AG09309 (cell line): ENCODE data around the gene HMGXB3.

ENCODE experiments used
- DNase-seq: peaks from one replicate; pipeline ENCODE4 v3.0.0-alpha.2; 2010; ENCODE audit warnings: low read depth
- H3K4me3 ChIP-seq: 2 replicates; pipeline ENCODE4 v1.5.1; 2011; ENCODE audit warnings: mild to moderate bottlenecking, low read depth, low read length, moderate library complexity; ENCODE audit not compliant: control insufficient read depth
- CTCF ChIP-seq: IDR thresholded peaks from 2 replicates; pipeline ENCODE4 v1.5.1; 2011; ENCODE audit warnings: mild to moderate bottlenecking, low read depth, low read length, inconsistent platforms; ENCODE audit not compliant: insufficient read depth, control insufficient read depth; ENCODE audit errors: missing control alignments

The HMGXB3 gene

GRCh38 chr5:150033334-150033733 lies 32.8 kb downstream of the HMGXB3 start:
- no peak for DNase-seq
- no peak overlapping the region for H3K4me3 ChIP-seq
- TF ChIP-seq CTCF: no peak

DNA sequence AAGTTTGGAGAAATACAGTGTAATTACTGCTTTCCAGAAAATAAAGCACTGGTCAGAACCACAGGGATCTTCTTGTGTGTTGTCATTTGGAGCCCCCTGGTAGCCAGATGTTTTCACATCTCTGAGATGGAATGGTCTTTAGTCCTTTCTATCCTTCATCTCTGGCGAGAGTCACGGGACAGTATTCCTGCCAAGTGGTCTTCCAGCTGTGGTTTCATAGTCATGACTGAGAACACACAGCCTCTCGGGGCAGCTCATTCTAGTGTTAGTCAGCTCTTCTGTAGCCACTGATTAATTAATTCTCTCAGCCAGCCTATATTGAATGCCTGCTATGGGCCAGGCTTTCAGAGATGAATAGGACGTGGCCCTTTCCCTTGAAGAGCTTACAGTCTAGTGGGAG lies 34.1 kb downstream of the HMGXB3 start:
- no peak overlapping the region for H3K4me3 ChIP-seq
- no peak for TF ChIP-seq CTCF
- peak; percentile 63 for DNase-seq

- no peak for TF ChIP-seq CTCF
- no peak for DNase-seq
- H3K4me3 ChIP-seq: no peak overlapping the region
Observed at GRCh38 chr5:150035139-150035895, 34.8 kb downstream of the HMGXB3 start.

DNA sequence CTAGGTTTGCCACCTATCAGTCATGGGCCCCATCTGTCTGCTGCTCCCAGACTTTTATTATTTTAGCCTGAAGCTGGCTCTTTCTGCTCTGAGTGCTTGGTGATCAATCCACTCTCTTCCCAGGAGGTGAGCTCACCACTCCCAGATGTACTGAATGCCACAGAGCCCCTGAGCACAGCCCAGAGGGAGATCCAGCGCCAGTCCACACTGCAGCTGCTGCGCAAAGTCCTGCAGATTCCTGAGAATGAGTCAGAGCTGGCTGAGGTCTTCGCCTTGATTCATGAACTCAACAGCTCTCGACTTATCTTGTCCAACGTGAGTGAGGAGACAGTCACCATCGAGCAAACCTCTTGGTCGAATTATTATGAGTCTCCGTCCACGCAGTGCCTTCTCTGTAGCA lies 36.0 kb downstream of the HMGXB3 start:
- TF ChIP-seq CTCF: no peak
- peak; percentile 93 for DNase-seq
- no peak overlapping the region for H3K4me3 ChIP-seq

DNA sequence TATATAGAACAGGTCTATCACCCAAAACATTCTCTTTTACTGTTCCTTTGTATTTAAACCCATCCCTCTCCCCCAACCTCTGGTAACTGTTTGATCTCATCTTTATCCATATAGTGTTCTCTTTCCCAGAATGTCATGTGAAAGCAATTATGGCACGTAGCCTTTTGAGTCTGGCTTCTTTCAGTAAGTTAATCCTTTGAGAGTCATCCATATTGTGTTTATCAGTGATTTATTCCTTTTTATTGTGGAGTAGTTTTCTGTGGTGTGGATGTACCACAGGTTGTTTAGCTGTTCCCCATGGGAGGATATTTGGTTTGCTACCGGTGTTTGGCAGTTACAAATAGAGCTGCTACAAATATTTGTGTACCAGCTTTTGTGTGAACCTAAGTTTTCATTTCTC lies 38.0 kb downstream of the HMGXB3 start:
- DNase-seq: no peak
- no peak overlapping the region for H3K4me3 ChIP-seq
- TF ChIP-seq CTCF: no peak

DNA sequence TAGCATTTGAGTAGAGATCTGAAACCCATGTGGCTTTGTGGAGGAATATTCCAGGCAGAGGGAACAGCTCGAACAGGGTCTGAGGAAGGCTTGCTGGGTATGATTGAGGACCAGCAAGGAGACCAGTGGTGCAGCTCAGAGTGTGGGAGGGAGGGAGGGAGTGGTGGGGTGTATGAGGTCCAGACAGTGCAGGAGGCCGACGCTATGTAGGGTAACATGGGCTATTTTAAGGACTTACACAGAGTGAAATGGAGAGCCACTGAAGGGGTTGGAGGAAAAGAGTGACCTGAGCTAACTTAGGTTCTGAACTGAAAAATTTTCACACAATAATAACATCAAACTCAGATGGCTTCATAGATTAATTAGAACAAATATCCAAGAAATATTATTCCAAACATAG lies 41.9 kb downstream of the HMGXB3 start:
- H3K4me3 ChIP-seq: no peak overlapping the region
- no peak for TF ChIP-seq CTCF
- no peak for DNase-seq
